Neural cell (in vitro differentiated cells): Measurements from ENCODE around the gene DCAF12L2.

Experiments used
- EP300 ChIP-seq: fragments of 450-650 bp; conservative IDR thresholded peaks from 2 replicates; pipeline ENCODE4 v1.6.1; 2014; ENCODE audit warnings: antibody characterized with exemption, mild to moderate bottlenecking, moderate library complexity; ENCODE audit not compliant: poor library complexity, severe bottlenecking
- EZH2 ChIP-seq: fragments of 200-600, 300-800 bp; shearing (Covaris generic), sonication (generic); IDR thresholded peaks from 2 replicates; pipeline ENCODE4 v1.6.1; 2014; ENCODE audit warnings: antibody characterized with exemption, low read length, borderline replicate concordance, mild to moderate bottlenecking; ENCODE audit not compliant: insufficient read depth, poor library complexity, severe bottlenecking
- MXI1 ChIP-seq: fragments of 450-650 bp; conservative IDR thresholded peaks from 2 replicates; pipeline ENCODE4 v1.6.1; 2014; ENCODE audit warnings: antibody characterized with exemption, mild to moderate bottlenecking; ENCODE audit not compliant: poor library complexity, severe bottlenecking
- POLR2AphosphoS5 ChIP-seq: IDR thresholded peaks from 2 replicates; pipeline ENCODE4 v1.6.1; 2012
- SMC3 ChIP-seq: fragments of 450-650 bp; conservative IDR thresholded peaks from 2 replicates; pipeline ENCODE4 v1.6.1; 2014; ENCODE audit warnings: antibody characterized with exemption, mild to moderate bottlenecking, moderate library complexity; ENCODE audit not compliant: poor library complexity
- TAF1 ChIP-seq: IDR thresholded peaks from 2 replicates; pipeline ENCODE4 v1.6.1; 2012; ENCODE audit warnings: low read depth
- TF ChIP-seq, protein P1 (sequence below): fragments of 450-650 bp; IDR thresholded peaks from 2 replicates; pipeline ENCODE4 v1.5.1; 2014; ENCODE audit warnings: antibody characterized with exemption, mild to moderate bottlenecking, moderate library complexity; ENCODE audit not compliant: poor library complexity, severe bottlenecking
- TF ChIP-seq, protein P2 (sequence below): IDR thresholded peaks from 2 replicates; pipeline ENCODE4 v1.6.1; 2012; ENCODE audit warnings: borderline replicate concordance

- TF ChIP-seq, protein P1, sequence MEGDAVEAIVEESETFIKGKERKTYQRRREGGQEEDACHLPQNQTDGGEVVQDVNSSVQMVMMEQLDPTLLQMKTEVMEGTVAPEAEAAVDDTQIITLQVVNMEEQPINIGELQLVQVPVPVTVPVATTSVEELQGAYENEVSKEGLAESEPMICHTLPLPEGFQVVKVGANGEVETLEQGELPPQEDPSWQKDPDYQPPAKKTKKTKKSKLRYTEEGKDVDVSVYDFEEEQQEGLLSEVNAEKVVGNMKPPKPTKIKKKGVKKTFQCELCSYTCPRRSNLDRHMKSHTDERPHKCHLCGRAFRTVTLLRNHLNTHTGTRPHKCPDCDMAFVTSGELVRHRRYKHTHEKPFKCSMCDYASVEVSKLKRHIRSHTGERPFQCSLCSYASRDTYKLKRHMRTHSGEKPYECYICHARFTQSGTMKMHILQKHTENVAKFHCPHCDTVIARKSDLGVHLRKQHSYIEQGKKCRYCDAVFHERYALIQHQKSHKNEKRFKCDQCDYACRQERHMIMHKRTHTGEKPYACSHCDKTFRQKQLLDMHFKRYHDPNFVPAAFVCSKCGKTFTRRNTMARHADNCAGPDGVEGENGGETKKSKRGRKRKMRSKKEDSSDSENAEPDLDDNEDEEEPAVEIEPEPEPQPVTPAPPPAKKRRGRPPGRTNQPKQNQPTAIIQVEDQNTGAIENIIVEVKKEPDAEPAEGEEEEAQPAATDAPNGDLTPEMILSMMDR = no peak
- TF ChIP-seq EP300 = no peak
- no peak for TF ChIP-seq MXI1
- no peak for TF ChIP-seq POLR2AphosphoS5
- no peak for TF ChIP-seq EZH2
- TF ChIP-seq TAF1 = no peak
- TF ChIP-seq, protein P2, sequence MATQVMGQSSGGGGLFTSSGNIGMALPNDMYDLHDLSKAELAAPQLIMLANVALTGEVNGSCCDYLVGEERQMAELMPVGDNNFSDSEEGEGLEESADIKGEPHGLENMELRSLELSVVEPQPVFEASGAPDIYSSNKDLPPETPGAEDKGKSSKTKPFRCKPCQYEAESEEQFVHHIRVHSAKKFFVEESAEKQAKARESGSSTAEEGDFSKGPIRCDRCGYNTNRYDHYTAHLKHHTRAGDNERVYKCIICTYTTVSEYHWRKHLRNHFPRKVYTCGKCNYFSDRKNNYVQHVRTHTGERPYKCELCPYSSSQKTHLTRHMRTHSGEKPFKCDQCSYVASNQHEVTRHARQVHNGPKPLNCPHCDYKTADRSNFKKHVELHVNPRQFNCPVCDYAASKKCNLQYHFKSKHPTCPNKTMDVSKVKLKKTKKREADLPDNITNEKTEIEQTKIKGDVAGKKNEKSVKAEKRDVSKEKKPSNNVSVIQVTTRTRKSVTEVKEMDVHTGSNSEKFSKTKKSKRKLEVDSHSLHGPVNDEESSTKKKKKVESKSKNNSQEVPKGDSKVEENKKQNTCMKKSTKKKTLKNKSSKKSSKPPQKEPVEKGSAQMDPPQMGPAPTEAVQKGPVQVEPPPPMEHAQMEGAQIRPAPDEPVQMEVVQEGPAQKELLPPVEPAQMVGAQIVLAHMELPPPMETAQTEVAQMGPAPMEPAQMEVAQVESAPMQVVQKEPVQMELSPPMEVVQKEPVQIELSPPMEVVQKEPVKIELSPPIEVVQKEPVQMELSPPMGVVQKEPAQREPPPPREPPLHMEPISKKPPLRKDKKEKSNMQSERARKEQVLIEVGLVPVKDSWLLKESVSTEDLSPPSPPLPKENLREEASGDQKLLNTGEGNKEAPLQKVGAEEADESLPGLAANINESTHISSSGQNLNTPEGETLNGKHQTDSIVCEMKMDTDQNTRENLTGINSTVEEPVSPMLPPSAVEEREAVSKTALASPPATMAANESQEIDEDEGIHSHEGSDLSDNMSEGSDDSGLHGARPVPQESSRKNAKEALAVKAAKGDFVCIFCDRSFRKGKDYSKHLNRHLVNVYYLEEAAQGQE = no peak
- no peak for TF ChIP-seq SMC3
Observed at GRCh38 chrX:126177133-126177840, 11.2 kb upstream of the DCAF12L2 start.
